Suprapubic skin (tissue), 3 donors: ENCODE data around the gene SRSF2.

Experiments used
- POLR2AphosphoS5 ChIP-seq, 3 donors: sonication (generic); formaldehyde crosslinking; IDR thresholded peaks; one replicate each; pipeline ENCODE4 v1.6.1; 2017; ENCODE audit warnings: antibody characterized with exemption in 3 of 3
- TF ChIP-seq, protein P1 (sequence below), 2 donors: fragments of 200-600 bp in 1 of 2; fragments of 450-650 bp in 1 of 2; sonication (generic) in 1 of 2; IDR thresholded peaks; one replicate each; pipeline ENCODE4 v1.5.1; 2016 to 2019; ENCODE audit warnings: antibody characterized with exemption in 2 of 2, mild to moderate bottlenecking in 1 of 2, moderate library complexity in 1 of 2

- TF ChIP-seq, protein P1, sequence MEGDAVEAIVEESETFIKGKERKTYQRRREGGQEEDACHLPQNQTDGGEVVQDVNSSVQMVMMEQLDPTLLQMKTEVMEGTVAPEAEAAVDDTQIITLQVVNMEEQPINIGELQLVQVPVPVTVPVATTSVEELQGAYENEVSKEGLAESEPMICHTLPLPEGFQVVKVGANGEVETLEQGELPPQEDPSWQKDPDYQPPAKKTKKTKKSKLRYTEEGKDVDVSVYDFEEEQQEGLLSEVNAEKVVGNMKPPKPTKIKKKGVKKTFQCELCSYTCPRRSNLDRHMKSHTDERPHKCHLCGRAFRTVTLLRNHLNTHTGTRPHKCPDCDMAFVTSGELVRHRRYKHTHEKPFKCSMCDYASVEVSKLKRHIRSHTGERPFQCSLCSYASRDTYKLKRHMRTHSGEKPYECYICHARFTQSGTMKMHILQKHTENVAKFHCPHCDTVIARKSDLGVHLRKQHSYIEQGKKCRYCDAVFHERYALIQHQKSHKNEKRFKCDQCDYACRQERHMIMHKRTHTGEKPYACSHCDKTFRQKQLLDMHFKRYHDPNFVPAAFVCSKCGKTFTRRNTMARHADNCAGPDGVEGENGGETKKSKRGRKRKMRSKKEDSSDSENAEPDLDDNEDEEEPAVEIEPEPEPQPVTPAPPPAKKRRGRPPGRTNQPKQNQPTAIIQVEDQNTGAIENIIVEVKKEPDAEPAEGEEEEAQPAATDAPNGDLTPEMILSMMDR (IDR thresholded peaks at IDR 0.05): no peak
- no peak for TF ChIP-seq POLR2AphosphoS5 (IDR thresholded peaks at IDR 0.05)
Observed at GRCh38 chr17:76690596-76691280, 46.4 kb downstream of the SRSF2 start.
